Peyer's patch (tissue), 4 donors: ENCODE measurements around the gene CLDN11.

ENCODE experiments used
- POLR2A ChIP-seq, 2 donors: fragments of 450-650 bp; IDR thresholded peaks; one replicate each; pipeline ENCODE4 v1.5.1; 2017; ENCODE audit warnings: antibody characterized with exemption in 2 of 2, mild to moderate bottlenecking in 2 of 2, moderate library complexity in 2 of 2
- TF ChIP-seq, protein P1 (sequence below), 6 experiments: fragments of 450-650 bp in 4 of 6; fragments of 200-600 bp in 2 of 6; sonication (generic) in 1 of 6; IDR thresholded peaks; one replicate each; pipeline ENCODE4 v1.5.1; 2017 to 2019; ENCODE audit warnings: antibody characterized with exemption in 6 of 6, mild to moderate bottlenecking in 3 of 6, moderate library complexity in 1 of 6

DNA sequence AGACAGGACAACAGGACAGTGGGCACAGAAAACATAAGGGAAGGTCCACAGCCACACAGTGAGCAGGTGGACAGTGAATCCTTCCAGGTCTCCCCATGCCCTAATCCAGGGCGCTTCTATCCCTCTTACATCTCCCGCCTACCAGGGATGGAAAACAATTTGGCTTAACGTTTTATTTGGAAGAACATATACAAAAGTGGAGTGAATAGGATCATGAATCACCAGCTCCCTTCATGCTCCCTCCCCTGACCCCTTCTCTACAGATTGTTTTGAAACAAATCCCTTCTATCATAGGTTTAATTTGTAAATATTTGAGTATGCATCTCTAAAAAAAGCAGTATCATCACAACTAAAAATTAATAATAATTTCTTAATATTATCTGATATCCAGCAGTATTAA lies 52.5 kb downstream of the CLDN11 start:
- TF ChIP-seq, protein P1, sequence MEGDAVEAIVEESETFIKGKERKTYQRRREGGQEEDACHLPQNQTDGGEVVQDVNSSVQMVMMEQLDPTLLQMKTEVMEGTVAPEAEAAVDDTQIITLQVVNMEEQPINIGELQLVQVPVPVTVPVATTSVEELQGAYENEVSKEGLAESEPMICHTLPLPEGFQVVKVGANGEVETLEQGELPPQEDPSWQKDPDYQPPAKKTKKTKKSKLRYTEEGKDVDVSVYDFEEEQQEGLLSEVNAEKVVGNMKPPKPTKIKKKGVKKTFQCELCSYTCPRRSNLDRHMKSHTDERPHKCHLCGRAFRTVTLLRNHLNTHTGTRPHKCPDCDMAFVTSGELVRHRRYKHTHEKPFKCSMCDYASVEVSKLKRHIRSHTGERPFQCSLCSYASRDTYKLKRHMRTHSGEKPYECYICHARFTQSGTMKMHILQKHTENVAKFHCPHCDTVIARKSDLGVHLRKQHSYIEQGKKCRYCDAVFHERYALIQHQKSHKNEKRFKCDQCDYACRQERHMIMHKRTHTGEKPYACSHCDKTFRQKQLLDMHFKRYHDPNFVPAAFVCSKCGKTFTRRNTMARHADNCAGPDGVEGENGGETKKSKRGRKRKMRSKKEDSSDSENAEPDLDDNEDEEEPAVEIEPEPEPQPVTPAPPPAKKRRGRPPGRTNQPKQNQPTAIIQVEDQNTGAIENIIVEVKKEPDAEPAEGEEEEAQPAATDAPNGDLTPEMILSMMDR (IDR thresholded peaks at IDR 0.05), result no peak
- TF ChIP-seq POLR2A (IDR thresholded peaks at IDR 0.05), result no peak
